GM19395 (cell line): ENCODE results near the gene MDH1B.
A peak's percentile ranks its signal among the peaks of the same experiment; 100 is the strongest.
"Not testable (repeated sequence)": the region's sequence is repeated elsewhere in the genome, so short reads cannot be mapped to it uniquely, and the experiment has no call there.

Source experiments
- ATAC-seq: cut with Tn5 transposase; IDR thresholded peaks from one replicate; pipeline ENCODE4 v1.9.1; 2021; ENCODE audit warnings: mild to moderate bottlenecking, moderate library complexity; ENCODE audit not compliant: unreplicated experiment

MDH1B gene

GRCh38 chr2:206774871-206775270, 9.7 kb upstream of the MDH1B start:
- no peak for ATAC-seq

GRCh38 chr2:206766057-206766930, 1.2 kb upstream of the MDH1B start:
- ATAC-seq, result no peak

- ATAC-seq, result no peak
These were observed 371 bp downstream of the MDH1B start for GRCh38 chr2:206764673-206765241.

GRCh38 chr2:206756816-206757215, 8.3 kb downstream of the MDH1B start:
- ATAC-seq, result no peak

- no peak for ATAC-seq
These were observed 24.3 kb downstream of the MDH1B start for GRCh38 chr2:206740800-206741199.

GRCh38 chr2:206739271-206739670, 25.9 kb downstream of the MDH1B start:
- ATAC-seq, result no peak

GRCh38 chr2:206736935-206737334, 28.2 kb downstream of the MDH1B start:
- ATAC-seq, result no peak

- ATAC-seq, result no peak
These were observed 31.8 kb downstream of the MDH1B start for GRCh38 chr2:206733341-206733740.

GRCh38 chr2:206728277-206729199, 36.6 kb downstream of the MDH1B start:
- ATAC-seq, result no peak

GRCh38 chr2:206727287-206727686, 37.8 kb downstream of the MDH1B start:
- no peak for ATAC-seq

- ATAC-seq, result no peak
These were observed 41.8 kb downstream of the MDH1B start for GRCh38 chr2:206723288-206723687.

GRCh38 chr2:206721256-206721920, 43.7 kb downstream of the MDH1B start:
- peak; percentile 91 for ATAC-seq

- ATAC-seq, result no peak
These were observed 46.8 kb downstream of the MDH1B start, which contains the start of gene DYTN for GRCh38 chr2:206718296-206718695. DYTN (minus strand) TSS chr2:206718396; CDS start chr2:206718279, 117 bp downstream.

GRCh38 chr2:206716623-206717022, 48.5 kb downstream of the MDH1B start:
- no peak for ATAC-seq

GRCh38 chr2:206715183-206715582, 49.9 kb downstream of the MDH1B start:
- ATAC-seq, result not testable (repeated sequence)

- ATAC-seq, result no peak
These were observed 51.4 kb downstream of the MDH1B start for GRCh38 chr2:206713746-206714145.

GRCh38 chr2:206708286-206708685, 56.8 kb downstream of the MDH1B start:
- no peak for ATAC-seq

- ATAC-seq, result no peak
These were observed 57.9 kb downstream of the MDH1B start for GRCh38 chr2:206707164-206707701.

- ATAC-seq, result no peak
These were observed 63.0 kb downstream of the MDH1B start for GRCh38 chr2:206701952-206702605.

GRCh38 chr2:206700156-206700555, 65.0 kb downstream of the MDH1B start:
- no peak for ATAC-seq
